K562 (cell line): ENCODE measurements around the gene MTMR12. TPM values are rescaled to one million over a fixed set of nuclear protein-coding genes. Genes with fewer than 3 reads are reported as not detected.

ENCODE experiments used
- ATAC-seq: fragments of 200-7000 bp; cut with Tn5 transposase; 3 replicates; pipeline ENCODE4 v1.9.1; 2020; ENCODE audit warnings: moderate library complexity
- BruUV-seq: library from RNA; stranded (reverse); fragments of 400-500 nt; replicated peaks from 2 replicates; lab custom pipeline; 2021; lab: Mats Ljungman, UMichigan
- CTCF ChIA-PET: fragments of 300-600 bp; formaldehyde crosslinking; extraction: SDS; loops from one replicate; lab custom pipeline; 2021; ENCODE audit warnings: low intra/inter-chr PET ratio; lab: Yijun Ruan, JAX
- POLR2A ChIA-PET: fragments of 300-600, 350-650 bp; sonication (Branson Sonifier 250); formaldehyde crosslinking; extraction: SDS; loops from one replicate; lab custom pipeline; 2021; ENCODE audit warnings: antibody characterized with exemption, inconsistent platforms; lab: Yijun Ruan, JAX
- DNase-seq, 4 experiments: peaks; one replicate each; pipeline versions ENCODE4 v3.0.0 to v3.0.0-alpha.2; 2011 to 2018; ENCODE audit warnings: low spot score in 3 of 4, mixed read lengths in 3 of 4; ENCODE audit errors: extremely low read depth in 1 of 4
- FAIRE-seq: peaks from 2 replicates; lab custom pipeline; 2011; peaks lifted over from hg19 to GRCh38; lab: Jason Lieb, UNC
- H2AFZ ChIP-seq: 2 replicates; pipeline ENCODE4 v1.6.0; 2011; ENCODE audit warnings: low read depth, low read length, control low read depth, inconsistent platforms
- H3K27ac ChIP-seq: fragments of 200-600 bp; 3 replicates; pipeline ENCODE4 v1.8.0; 2011; ENCODE audit warnings: low read depth, mild to moderate bottlenecking, control low read depth, inconsistent platforms, low read length, moderate library complexity, mixed read lengths; ENCODE audit errors: extremely low read depth
- H3K27me3 ChIP-seq, 2 experiments: fragments of 300-600 bp in 1 of 2; 2 replicates in 1 of 2; 3 replicates in 1 of 2; pipeline versions ENCODE4 v1.6.0 to v1.8.0; 2011; ENCODE audit warnings: inconsistent platforms in 2 of 2, low read length in 2 of 2, mild to moderate bottlenecking in 1 of 2, mixed read lengths in 1 of 2, moderate library complexity in 1 of 2; ENCODE audit not compliant: control insufficient read depth in 2 of 2, insufficient read depth in 2 of 2
- H3K36me3 ChIP-seq: fragments of 300-600 bp; 3 replicates; pipeline ENCODE4 v1.8.0; 2011; ENCODE audit warnings: mild to moderate bottlenecking, low read length, inconsistent platforms; ENCODE audit not compliant: control insufficient read depth, insufficient read depth
- H3K4me1 ChIP-seq, 2 experiments: fragments of 200-600 bp in 1 of 2; replicated peaks in 1 of 2; 2 replicates in 1 of 2; 3 replicates in 1 of 2; pipeline versions ENCODE4 v1.5.1 to v1.8.0; 2011; ENCODE audit warnings: inconsistent platforms in 2 of 2, low read length in 2 of 2, mild to moderate bottlenecking in 1 of 2, mixed read lengths in 1 of 2, moderate library complexity in 1 of 2; ENCODE audit not compliant: control insufficient read depth in 2 of 2, insufficient read depth in 2 of 2
- H3K4me2 ChIP-seq: 2 replicates; pipeline ENCODE4 v1.6.1; 2011; ENCODE audit warnings: low read length, control low read depth, inconsistent platforms, mixed read lengths; ENCODE audit not compliant: insufficient read depth
- H3K4me3 ChIP-seq: fragments of 200-600 bp; sonication (generic), shearing (Covaris generic); 2 replicates; pipeline ENCODE4 v1.5.1; 2016; ENCODE audit warnings: control low read depth, inconsistent platforms
- H3K79me2 ChIP-seq: fragments of 200-600 bp; 3 replicates; pipeline ENCODE4 v1.8.0; 2011; ENCODE audit warnings: low read length, inconsistent platforms; ENCODE audit not compliant: control insufficient read depth, insufficient read depth
- H3K9ac ChIP-seq, 2 experiments: 2 replicates each; pipeline versions ENCODE4 v1.6.0 to v1.6.1; 2011; ENCODE audit warnings: low read depth in 2 of 2, low read length in 2 of 2, control low read depth in 1 of 2, inconsistent platforms in 1 of 2, mild to moderate bottlenecking in 1 of 2, mixed read lengths in 1 of 2; ENCODE audit not compliant: insufficient read depth in 1 of 2
- H3K9me1 ChIP-seq: one replicate; pipeline ENCODE4 v1.6.0; 2011; ENCODE audit warnings: inconsistent platforms, mild to moderate bottlenecking, low read length, moderate library complexity; ENCODE audit not compliant: control insufficient read depth, insufficient read depth
- H3K9me3 ChIP-seq: replicated peaks from 2 replicates; pipeline ENCODE4 v1.5.1; 2011; ENCODE audit warnings: low read depth, low read length, inconsistent platforms; ENCODE audit not compliant: control insufficient read depth, insufficient read depth
- H4K20me1 ChIP-seq: replicated peaks from 2 replicates; pipeline ENCODE4 v1.6.1; 2011; ENCODE audit warnings: low read length, inconsistent platforms, mixed read lengths; ENCODE audit not compliant: control insufficient read depth, insufficient read depth
- ADNP ChIP-seq: fragments of 200-800 bp; sonication (Bioruptor generic); IDR thresholded peaks from 2 replicates; pipeline ENCODE4 v1.6.1; 2016; ENCODE audit warnings: missing genetic modification characterization, missing compliant biosample characterization
- BRD9 ChIP-seq: fragments of 450-650 bp; IDR thresholded peaks from 2 replicates; pipeline ENCODE4 v1.6.1; 2018; ENCODE audit warnings: low read depth; ENCODE audit not compliant: partially characterized antibody
- DPF2 ChIP-seq: fragments of 450-650 bp; IDR thresholded peaks from 2 replicates; pipeline ENCODE4 v1.6.1; 2016
- HDGF ChIP-seq: fragments of 450-650 bp; IDR thresholded peaks from 2 replicates; pipeline ENCODE4 v1.6.1; 2016
- HNRNPK ChIP-seq: fragments of 200-400 bp; formaldehyde crosslinking; IDR thresholded peaks from one replicate; pipeline ENCODE4 v1.6.1; 2018; ENCODE audit warnings: mild to moderate bottlenecking, low read depth, low read length; ENCODE audit not compliant: poor library complexity, severe bottlenecking
- KLF1 ChIP-seq: fragments of 450-650 bp; IDR thresholded peaks from 2 replicates; pipeline ENCODE4 v1.6.1; 2016; ENCODE audit warnings: missing genetic modification characterization, missing compliant biosample characterization
- MCM5 ChIP-seq: fragments of 450-650 bp; IDR thresholded peaks from 2 replicates; pipeline ENCODE4 v1.6.1; 2016; ENCODE audit warnings: low read depth
- ZBTB7A ChIP-seq: IDR thresholded peaks from 2 replicates; pipeline ENCODE4 v1.6.1; 2011; ENCODE audit warnings: low read depth, mild to moderate bottlenecking, low read length, moderate library complexity, borderline replicate concordance; ENCODE audit not compliant: control insufficient read depth
- ZHX1 ChIP-seq: fragments of 150-350 bp; conservative IDR thresholded peaks from 2 replicates; pipeline ENCODE4 v1.6.1; 2014; ENCODE audit warnings: low read length
- ZNF263 ChIP-seq: sonication (generic); formaldehyde crosslinking; IDR thresholded peaks from 2 replicates; pipeline ENCODE4 v1.8.0; 2022; ENCODE audit warnings: mild to moderate bottlenecking, missing genetic modification reagents, borderline replicate concordance
- WGBS: fragments of 100-300 bp; shearing (Covaris generic); methylation state at CpG from one replicate; pipeline ENCODE4 v1.1.6; 2016; ENCODE audit warnings: low coverage, mixed read lengths; ENCODE audit not compliant: insufficient coverage; ENCODE audit errors: missing lambda C conversion rate; 5-methylcytosine and 5-hydroxymethylcytosine counted together
- in situ Hi-C: fragments of 300-500 bp; cut with MboI; formaldehyde crosslinking; loops from 4 replicates; pipeline ENCODE4 v1.15.0; 2018; ENCODE audit warnings: inconsistent platforms, mixed read lengths
- intact Hi-C: fragments of 100-400 bp; cut with micrococcal nuclease; formaldehyde crosslinking; loops from 2 replicates; pipeline ENCODE4 v1.14.2; 2022
- polyA plus RNA-seq, 8 experiments: library from polyadenylated mRNA; depleted of rRNA in 4 of 8; stranded (reverse) in 5 of 8; unstranded in 3 of 8; fragments of >200 nt; fragmentation: Nextera tagmentation in 2 of 8; fragmentation: Illumina TruSeq in 1 of 8; extraction: Ambion mirVana in 2 of 8; extraction: Trizol in 1 of 8; gene quantifications; 2 replicates each; pipeline versions ENCODE4 v1.2.1 to v1.2.3, GENCODE V29; 2011 to 2014; ENCODE audit warnings: inconsistent platforms in 1 of 8, missing spikeins in 1 of 8
- total RNA-seq, 7 experiments: library from RNA; depleted of rRNA in 6 of 7; stranded (reverse); fragments of >200 nt in 6 of 7; fragmentation: Illumina TruSeq in 2 of 7; extraction: Trizol in 2 of 7; gene quantifications; 2 replicates each; pipeline versions ENCODE4 v1.2.1 to v1.2.3, GENCODE V29; 2011 to 2021; ENCODE audit warnings: low replicate concordance in 1 of 7
- TF ChIP-seq, protein P1 (sequence below): fragments of 250-450 bp; sonication (Bioruptor Pico); IDR thresholded peaks from 2 replicates; pipeline ENCODE4 v1.8.0; 2022; ENCODE audit warnings: moderate library complexity, mild to moderate bottlenecking, inconsistent platforms
- TF ChIP-seq, protein P2 (sequence below): fragments of 450-650 bp; formaldehyde crosslinking; IDR thresholded peaks from 2 replicates; pipeline ENCODE4 v1.4.0; 2022; ENCODE audit warnings: mild to moderate bottlenecking, moderate library complexity
- TF ChIP-seq, protein P3 (sequence below): fragments of 450-650 bp; IDR thresholded peaks from 2 replicates; pipeline ENCODE4 v1.6.1; 2018; ENCODE audit not compliant: partially characterized antibody

The MTMR12 gene
- total and polyA plus RNA-seq, 9 of the 15 experiments (the other 6 are each of a cell fraction or from before 2014, with no cell fraction given), result 4.0 to 28.7 (median 17.1) TPM

GRCh38 chr5:32263684-32264083 lies 49.1 kb downstream of the MTMR12 start (continued):
- TF ChIP-seq KLF1 (tag) (no peak), HDGF (no peak), ZHX1 (no peak), BRD9 (no peak), ZBTB7A (no peak), MCM5 (no peak)
- TF ChIP-seq, protein P1, sequence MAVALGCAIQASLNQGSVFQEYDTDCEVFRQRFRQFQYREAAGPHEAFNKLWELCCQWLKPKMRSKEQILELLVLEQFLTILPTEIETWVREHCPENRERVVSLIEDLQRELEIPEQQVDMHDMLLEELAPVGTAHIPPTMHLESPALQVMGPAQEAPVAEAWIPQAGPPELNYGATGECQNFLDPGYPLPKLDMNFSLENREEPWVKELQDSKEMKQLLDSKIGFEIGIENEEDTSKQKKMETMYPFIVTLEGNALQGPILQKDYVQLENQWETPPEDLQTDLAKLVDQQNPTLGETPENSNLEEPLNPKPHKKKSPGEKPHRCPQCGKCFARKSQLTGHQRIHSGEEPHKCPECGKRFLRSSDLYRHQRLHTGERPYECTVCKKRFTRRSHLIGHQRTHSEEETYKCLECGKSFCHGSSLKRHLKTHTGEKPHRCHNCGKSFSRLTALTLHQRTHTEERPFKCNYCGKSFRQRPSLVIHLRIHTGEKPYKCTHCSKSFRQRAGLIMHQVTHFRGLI, result no peak
- TF ChIP-seq, all 486 proteins: peak for 0

DNA sequence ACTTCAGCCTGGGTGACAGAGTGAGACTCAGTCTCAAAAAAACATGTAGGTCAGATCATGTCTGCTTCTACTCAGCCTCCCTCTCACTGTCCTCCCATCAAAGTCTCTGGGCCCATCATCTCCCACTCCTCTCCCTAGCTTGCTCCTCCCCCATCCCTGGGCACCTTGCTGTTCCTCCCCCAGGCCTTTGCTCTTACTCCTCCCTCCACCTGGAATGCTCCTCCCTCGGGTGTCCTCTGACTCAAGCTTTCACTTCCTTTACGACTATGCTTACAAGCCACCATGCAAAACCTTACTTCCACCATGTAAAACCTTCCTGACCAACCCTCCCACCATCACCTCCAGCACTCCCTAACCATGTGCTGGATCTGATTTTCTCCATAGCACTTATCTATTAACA lies 51.5 kb downstream of the MTMR12 start:
- H3K36me3 ChIP-seq, result peaks cover 59% of the 10 kb centered on the region
- intact Hi-C loops, result no loop called here
- TF ChIP-seq HNRNPK (no peak), DPF2 (no peak), ADNP (tag) (peak; percentile 77; the same call in 1 of the 2 replicates), ZNF263 (CRISPR knock-in tag) (peak; percentile 94)
- TF ChIP-seq, protein P2, sequence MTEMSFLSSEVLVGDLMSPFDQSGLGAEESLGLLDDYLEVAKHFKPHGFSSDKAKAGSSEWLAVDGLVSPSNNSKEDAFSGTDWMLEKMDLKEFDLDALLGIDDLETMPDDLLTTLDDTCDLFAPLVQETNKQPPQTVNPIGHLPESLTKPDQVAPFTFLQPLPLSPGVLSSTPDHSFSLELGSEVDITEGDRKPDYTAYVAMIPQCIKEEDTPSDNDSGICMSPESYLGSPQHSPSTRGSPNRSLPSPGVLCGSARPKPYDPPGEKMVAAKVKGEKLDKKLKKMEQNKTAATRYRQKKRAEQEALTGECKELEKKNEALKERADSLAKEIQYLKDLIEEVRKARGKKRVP, result no peak
- TF ChIP-seq, protein P3, sequence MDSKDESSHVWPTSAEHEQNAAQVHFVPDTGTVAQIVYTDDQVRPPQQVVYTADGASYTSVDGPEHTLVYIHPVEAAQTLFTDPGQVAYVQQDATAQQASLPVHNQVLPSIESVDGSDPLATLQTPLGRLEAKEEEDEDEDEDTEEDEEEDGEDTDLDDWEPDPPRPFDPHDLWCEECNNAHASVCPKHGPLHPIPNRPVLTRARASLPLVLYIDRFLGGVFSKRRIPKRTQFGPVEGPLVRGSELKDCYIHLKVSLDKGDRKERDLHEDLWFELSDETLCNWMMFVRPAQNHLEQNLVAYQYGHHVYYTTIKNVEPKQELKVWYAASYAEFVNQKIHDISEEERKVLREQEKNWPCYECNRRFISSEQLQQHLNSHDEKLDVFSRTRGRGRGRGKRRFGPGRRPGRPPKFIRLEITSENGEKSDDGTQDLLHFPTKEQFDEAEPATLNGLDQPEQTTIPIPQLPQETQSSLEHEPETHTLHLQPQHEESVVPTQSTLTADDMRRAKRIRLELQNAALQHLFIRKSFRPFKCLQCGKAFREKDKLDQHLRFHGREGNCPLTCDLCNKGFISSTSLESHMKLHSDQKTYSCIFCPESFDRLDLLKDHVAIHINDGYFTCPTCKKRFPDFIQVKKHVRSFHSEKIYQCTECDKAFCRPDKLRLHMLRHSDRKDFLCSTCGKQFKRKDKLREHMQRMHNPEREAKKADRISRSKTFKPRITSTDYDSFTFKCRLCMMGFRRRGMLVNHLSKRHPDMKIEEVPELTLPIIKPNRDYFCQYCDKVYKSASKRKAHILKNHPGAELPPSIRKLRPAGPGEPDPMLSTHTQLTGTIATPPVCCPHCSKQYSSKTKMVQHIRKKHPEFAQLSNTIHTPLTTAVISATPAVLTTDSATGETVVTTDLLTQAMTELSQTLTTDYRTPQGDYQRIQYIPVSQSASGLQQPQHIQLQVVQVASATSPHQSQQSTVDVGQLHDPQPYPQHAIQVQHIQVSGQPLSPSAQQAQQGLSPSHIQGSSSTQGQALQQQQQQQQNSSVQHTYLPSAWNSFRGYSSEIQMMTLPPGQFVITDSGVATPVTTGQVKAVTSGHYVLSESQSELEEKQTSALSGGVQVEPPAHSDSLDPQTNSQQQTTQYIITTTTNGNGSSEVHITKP, result peak; percentile 76
- no peak overlapping the region for H3K4me2 ChIP-seq
- peak; percentile 52 for FAIRE-seq
- 18% methylated on average over 2 of the region's 2 CpGs for WGBS
- no peaks in the 10 kb centered on the region for H3K9me1 ChIP-seq
- no peaks in the 10 kb centered on the region for H4K20me1 ChIP-seq
- H3K4me1 ChIP-seq, result peaks cover 3 to 4% of the 10 kb centered on the region in 2 experiments; a peak in 4 of 5 replicates
- no peaks in the 10 kb centered on the region for H3K27me3 ChIP-seq
- H3K4me3 ChIP-seq, result no peak overlapping the region
- in situ Hi-C loops, result no loop called here
- no peak overlapping the region for H2AFZ ChIP-seq
- no TSS peak for BruUV-seq
- H3K9ac ChIP-seq, result 0 out of 4 replicates have a peak overlapping the region, but pooled peaks of 1 of the 2 experiments have one; percentile 15
- DNase-seq, result peak; percentile 20 to 31 (median 28)
- peak; percentile 74 for ATAC-seq
- H3K9me3 ChIP-seq, result no peaks in the 10 kb centered on the region
- H3K27ac ChIP-seq, result no peak overlapping the region
- POLR2A ChIA-PET, result interaction anchor here (0.9 kb wide), 1 partner anchor 11 kb away, joined by 3 read pairs; no protein-coding TSS in a partner anchor
- CTCF ChIA-PET, result no interaction called here
- no peaks in the 10 kb centered on the region for H3K79me2 ChIP-seq
